Activated CD8-positive, alpha-beta memory T cell treated with anti-CD3 and anti-CD28 coated beads, Interleukin-2, amount 10 ng/mL, durations not matched to agents 7 days and 5 days (primary cell): Measurements from ENCODE around the gene CFAP46. TPM values are rescaled to one million over a fixed set of nuclear protein-coding genes. Genes with fewer than 3 reads are reported as not detected.
"Not testable (repeated sequence)": the region's sequence is repeated elsewhere in the genome, so short reads cannot be mapped to it uniquely, and the experiment has no call there.

Source experiments
- ATAC-seq: fragments of 150-1000 bp; cut with Tn5 transposase; one replicate; pipeline ENCODE4 v1.10.0; 2021; ENCODE audit warnings: moderate library complexity
- CTCF ChIA-PET: fragments of 350-600 bp; sonication (Branson Sonifier 250); formaldehyde crosslinking; loops from one replicate; lab custom pipeline; 2021; ENCODE audit warnings: antibody characterized with exemption; lab: Charles Lee
- DNase-seq: peaks from one replicate; pipeline ENCODE4 v3.0.0-alpha.2; 2020
- H3K27ac Mint-ChIP-seq: one replicate; pipeline ENCODE4 v1.8.0; 2021; ENCODE audit warnings: mild to moderate bottlenecking, mixed read lengths
- H3K27me3 Mint-ChIP-seq: one replicate; pipeline ENCODE4 v1.8.0; 2021; ENCODE audit warnings: mixed read lengths
- H3K36me3 Mint-ChIP-seq: one replicate; pipeline ENCODE4 v1.8.0; 2021; ENCODE audit warnings: mild to moderate bottlenecking, mixed read lengths
- H3K4me1 Mint-ChIP-seq: one replicate; pipeline ENCODE4 v1.8.0; 2021; ENCODE audit warnings: mixed read lengths
- H3K4me3 Mint-ChIP-seq: one replicate; pipeline ENCODE4 v1.8.0; 2021; ENCODE audit warnings: mild to moderate bottlenecking, moderate library complexity, mixed read lengths
- H3K9me3 Mint-ChIP-seq: one replicate; pipeline ENCODE4 v1.8.0; 2022; ENCODE audit warnings: low read depth, mixed read lengths
- total RNA-seq, 2 experiments: library from RNA; stranded (reverse); gene quantifications; one replicate each; pipeline ENCODE4 v1.2.3, GENCODE V29; 2021

CFAP46 gene
- total RNA-seq, 2 experiments from 2014 or later: not detected

DNA sequence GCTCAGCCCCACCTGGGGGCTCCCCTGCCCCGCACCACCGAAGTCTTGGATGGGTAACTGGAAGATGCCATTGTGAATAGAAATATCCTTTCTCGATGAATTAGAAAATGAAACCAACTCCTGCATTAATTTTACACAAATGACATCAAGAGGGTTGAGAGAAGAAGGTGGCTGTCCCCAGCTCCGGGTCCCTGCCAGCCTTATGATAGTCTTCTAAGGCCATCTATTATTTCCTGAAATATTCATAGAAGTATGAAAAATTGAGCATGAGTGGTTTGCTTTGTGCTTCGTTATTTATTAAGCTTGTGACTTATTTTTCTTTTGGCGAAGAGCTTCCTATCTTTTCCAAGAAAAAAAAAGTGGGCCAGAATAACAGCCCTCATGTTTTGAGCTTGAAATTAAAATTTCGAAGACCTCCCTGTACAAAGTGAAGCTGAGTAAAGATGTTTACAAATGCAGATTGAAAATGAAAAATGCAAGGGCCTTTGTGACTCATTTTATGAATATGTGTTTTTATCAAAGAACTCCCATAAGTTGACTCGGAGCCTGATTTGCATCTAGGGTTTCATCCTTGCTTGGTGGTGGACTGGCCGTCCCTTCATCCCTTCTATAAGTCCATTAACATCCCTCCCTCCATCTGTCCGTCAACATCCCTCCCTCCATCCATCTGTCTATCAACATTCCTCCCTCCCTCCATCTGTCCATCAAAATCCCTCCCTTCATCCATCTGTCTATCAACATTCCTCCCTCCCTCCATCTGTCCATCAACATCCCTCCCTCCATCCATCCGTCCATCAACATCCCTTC is 20.5 kb upstream of the CFAP46 start:
- Mint-ChIP-seq H3K4me3 (peak overlapping the region; percentile 84), H3K27me3 (peaks cover 4% of the 10 kb centered on the region), H3K27ac (peak overlapping the region; percentile 83), H3K9me3 (no peaks in the 10 kb centered on the region), H3K4me1 (peaks cover 14% of the 10 kb centered on the region), H3K36me3 (no peaks in the 10 kb centered on the region)
- peak; percentile 57 for ATAC-seq
- CTCF ChIA-PET: interaction anchor here (1.1 to 1.5 kb wide), 2 partner anchors 25 to 367 kb away, joined by 3 read pairs; no protein-coding TSS in a partner anchor
- DNase-seq: no peak

DNA sequence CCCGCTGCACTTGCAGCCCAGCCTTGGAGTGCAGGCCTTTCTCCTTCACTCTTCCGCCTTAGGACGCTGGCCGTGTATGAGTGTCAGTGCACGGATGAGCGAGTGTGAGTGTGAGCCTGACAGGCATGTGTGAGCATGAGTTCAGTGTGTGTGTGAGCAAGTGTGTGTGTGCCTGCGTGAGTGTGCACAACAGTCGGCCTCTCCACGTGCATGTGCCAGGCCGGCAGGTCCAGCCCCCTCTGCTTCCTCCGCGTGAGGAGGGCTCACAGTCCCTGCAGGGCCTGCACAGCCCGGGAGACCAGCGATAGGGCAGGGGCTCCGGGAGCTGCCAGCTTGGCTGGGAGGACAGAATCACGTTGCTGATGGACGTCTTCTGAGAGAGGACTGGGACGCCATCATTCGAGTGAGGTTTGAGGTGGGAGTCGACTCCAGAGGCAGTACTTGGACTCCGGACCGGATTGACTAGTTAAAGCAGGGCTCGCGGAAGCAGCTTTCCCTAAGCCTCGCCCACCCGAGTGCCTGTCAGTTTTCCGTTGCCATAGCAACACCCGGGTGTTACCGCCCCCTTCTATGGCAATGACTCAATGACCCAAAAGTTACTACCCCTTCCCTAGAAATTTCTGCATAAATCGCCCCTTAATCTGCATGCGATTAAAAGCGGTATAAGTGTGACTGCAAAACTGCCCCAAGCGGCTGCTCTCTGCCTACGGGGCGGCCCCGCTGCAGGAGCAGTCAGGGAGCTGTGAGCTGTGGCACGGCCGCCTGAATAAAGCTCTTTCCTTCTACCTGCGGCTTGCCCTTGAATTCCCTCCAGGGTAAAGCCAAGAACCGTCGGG is 19.6 kb upstream of the CFAP46 start:
- peak; percentile 88 for ATAC-seq
- CTCF ChIA-PET: interaction anchor here (1.1 to 1.5 kb wide), 2 partner anchors 25 to 368 kb away, joined by 3 read pairs; no protein-coding TSS in a partner anchor
- DNase-seq: peak; percentile 90
- Mint-ChIP-seq H3K36me3 (no peaks in the 10 kb centered on the region), H3K27me3 (peaks cover 4% of the 10 kb centered on the region), H3K27ac (peak overlapping the region; percentile 83), H3K4me1 (peaks cover 14% of the 10 kb centered on the region), H3K9me3 (no peaks in the 10 kb centered on the region), H3K4me3 (peak overlapping the region; percentile 84)

DNA sequence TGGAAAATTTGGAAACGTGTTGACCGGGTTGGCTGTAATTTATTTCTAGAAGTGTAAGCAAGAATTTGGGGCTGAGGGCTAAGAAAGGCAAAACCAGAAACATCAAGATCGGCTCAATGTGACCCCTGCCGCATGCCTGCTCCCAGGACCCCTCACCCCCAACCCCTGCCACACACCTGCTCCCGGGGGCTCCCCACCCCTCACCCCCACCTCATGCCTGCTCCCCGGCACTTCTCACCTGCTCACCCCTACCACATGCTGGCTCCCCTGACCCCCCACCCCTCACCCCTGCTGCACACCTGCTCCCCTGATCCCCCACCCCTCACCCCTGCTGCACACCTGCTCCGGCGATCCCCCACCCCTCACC is 19.0 kb upstream of the CFAP46 start:
- ATAC-seq: no peak
- Mint-ChIP-seq H3K27me3 (peaks cover 4% of the 10 kb centered on the region), H3K27ac (no peak overlapping the region), H3K9me3 (no peaks in the 10 kb centered on the region), H3K36me3 (no peaks in the 10 kb centered on the region), H3K4me1 (peaks cover 14% of the 10 kb centered on the region), H3K4me3 (no peak overlapping the region)
- no peak for DNase-seq
- CTCF ChIA-PET: no interaction called here

DNA sequence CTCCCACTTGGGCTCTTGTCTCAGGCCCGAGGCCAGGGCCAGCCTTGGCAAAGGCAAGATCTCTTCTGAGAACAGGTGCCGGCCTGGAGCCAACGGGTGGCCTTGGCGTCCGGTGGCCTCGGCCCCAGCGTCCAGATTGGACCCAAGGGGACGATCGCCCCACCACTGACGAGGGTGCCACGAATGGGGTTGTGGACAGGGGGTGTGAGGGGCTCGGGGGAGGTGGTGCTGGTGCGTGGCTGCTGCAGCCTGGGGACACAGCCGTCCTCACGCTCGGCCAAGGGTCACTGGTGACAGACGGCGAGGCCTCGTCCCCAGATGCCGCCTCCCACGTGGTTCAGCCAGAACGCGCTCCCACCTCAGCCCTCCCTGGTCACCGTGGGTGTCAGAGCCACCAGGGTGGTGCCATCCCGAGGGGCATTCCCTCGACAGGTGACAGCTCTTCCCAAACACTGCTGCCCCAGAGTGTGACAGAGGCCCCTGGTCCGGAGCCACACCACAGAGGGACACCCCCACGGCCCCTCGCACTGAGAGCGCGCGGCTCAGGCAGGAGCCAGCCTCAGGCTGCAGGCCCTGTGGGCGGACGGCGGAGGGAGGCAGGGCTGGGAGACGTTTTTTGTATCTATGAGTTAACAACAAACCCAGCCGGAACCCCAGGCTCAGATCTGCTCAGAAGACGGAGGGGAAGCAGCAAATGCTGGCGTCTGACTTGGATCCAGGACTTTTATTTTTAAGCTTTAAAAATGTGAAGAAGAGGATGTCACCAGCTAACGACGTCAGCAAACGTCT is 18.5 kb upstream of the CFAP46 start:
- DNase-seq (no peak), ATAC-seq (no peak)
- CTCF ChIA-PET: no interaction called here
- Mint-ChIP-seq H3K27ac (no peak overlapping the region), H3K4me3 (no peak overlapping the region), H3K36me3 (no peaks in the 10 kb centered on the region), H3K4me1 (peaks cover 14% of the 10 kb centered on the region), H3K27me3 (peaks cover 4% of the 10 kb centered on the region), H3K9me3 (no peaks in the 10 kb centered on the region)

DNA sequence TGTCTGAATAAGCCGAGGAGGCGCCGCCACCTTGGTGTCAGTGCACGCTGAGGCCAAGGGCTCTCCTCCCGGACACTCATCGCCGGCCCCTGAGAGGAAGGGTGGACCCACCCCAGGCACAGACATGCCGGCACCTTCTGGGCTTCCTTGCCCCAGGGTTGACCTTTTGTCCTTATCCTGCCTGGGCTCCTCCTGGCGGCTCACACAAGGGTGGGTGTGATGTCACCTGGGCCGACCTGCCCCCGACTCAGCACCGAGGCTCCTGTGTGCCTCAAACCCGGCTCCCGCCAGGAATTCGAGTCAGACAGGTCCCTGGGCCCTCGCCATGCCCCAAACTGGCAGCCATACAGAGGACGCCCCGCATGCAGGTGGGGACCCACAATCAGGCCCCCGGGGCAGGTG is 17.7 kb upstream of the CFAP46 start:
- CTCF ChIA-PET: no interaction called here
- H3K4me1 Mint-ChIP-seq: peaks cover 14% of the 10 kb centered on the region
- H3K36me3 Mint-ChIP-seq: no peaks in the 10 kb centered on the region
- no peak for ATAC-seq
- no peak overlapping the region for H3K27ac Mint-ChIP-seq
- no peak for DNase-seq
- peaks cover under 1% of the 10 kb centered on the region for H3K27me3 Mint-ChIP-seq
- H3K4me3 Mint-ChIP-seq: no peak overlapping the region
- no peaks in the 10 kb centered on the region for H3K9me3 Mint-ChIP-seq

DNA sequence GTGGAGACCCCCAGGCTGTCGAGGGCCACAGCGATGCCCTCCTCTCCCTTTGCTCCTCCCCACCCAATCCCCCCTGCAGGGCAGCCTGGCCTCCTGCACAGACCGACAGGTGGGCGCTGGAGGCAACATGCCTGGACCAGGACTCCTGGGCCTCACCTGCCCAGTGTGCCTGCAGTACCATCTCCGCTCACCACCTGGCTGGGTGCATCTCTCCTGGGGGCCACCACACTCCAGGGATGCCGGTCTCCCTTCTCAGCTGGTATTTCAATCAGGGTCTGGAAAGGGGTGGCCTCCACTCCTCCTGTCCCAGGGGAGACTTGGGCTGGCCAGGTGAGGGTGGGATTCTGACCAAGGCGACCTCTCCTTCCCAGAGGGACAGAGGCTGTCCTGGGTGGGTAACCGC is 17.2 kb upstream of the CFAP46 start:
- ATAC-seq (no peak), DNase-seq (no peak)
- Mint-ChIP-seq H3K9me3 (no peaks in the 10 kb centered on the region), H3K27me3 (peaks cover 5% of the 10 kb centered on the region), H3K36me3 (no peaks in the 10 kb centered on the region), H3K27ac (no peak overlapping the region), H3K4me1 (peaks cover 14% of the 10 kb centered on the region), H3K4me3 (no peak overlapping the region)
- CTCF ChIA-PET: no interaction called here

DNA sequence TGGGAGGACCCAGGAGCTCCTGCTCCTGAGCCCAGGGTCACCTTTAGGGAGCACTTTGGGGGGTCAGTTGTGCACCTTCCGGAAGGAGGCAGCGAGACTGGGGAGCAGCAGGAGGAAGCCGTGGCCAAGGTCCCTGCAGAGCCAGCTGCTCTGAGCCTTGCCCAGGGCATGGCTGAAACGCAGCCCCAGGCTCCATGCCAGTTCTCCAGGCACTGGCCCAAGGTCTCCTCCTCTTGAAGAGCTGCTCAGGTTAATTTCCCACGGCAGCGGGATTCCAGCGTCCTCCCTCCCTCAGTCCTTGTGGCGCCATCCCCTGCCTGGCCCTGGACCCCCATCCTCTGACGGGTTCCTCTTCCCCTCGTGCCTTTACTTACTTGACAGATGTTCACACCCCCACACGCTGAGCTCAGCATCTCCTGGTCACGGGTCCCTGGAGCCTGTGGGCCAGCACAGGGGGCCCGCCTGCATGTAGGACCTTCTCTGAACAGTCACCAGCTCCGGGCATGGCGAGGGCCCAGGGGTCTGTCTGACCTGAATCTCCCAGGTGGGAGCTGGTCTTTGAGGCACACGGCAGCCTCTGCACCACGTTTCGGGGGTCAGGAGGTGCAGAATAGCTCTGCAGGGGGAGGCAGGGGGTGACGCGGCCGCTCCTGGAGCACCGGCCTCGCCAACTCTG is 16.7 kb upstream of the CFAP46 start:
- ATAC-seq (no peak), DNase-seq (no peak)
- no peaks in the 10 kb centered on the region for H3K9me3 Mint-ChIP-seq
- H3K27me3 Mint-ChIP-seq: peaks cover 11% of the 10 kb centered on the region
- no peaks in the 10 kb centered on the region for H3K36me3 Mint-ChIP-seq
- no peak overlapping the region for H3K27ac Mint-ChIP-seq
- no peak overlapping the region for H3K4me3 Mint-ChIP-seq
- CTCF ChIA-PET: no interaction called here
- H3K4me1 Mint-ChIP-seq: peaks cover 14% of the 10 kb centered on the region

DNA sequence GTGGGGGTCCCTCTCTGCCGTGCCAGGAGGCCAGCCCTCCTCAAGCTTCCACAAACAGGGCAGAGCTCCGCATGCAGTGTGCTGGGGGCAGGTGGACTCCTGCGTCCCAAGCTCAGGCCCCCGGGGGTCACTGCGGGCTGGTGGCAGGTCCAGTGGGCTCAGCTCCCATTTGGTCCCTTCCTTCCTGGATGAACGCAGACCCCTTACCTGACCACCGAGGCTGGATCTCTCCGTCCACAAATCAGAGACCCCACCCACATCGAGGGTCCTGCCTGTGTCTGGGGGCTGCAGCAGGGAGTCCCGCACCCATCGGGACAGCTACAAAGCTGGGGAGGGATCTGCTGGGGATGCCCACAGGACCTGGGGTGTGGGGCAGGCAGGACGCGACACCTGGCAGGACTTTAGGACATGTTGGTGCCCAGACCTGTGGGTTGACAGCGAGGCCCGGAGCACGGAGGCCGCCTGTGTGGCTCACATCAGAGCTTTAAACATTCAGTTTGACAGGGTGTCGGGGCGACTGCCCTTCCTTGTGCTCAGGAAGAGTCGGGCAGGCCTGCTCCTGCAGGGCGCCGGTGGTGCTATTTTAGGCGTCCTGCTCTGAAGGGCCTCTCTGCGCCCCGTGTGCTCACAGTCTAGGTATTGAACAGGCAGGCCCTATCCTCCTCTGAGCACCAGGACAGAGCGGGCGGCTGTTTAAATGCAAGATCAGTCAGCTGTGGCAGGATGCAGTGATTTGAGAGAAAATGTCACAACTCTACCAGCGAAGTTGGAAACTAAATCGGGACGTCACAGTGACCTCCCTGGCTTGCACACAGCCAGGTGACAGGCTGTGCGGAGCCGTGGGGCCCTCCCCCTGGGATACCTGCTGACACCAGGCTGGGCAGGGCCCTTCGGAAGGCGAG is 15.9 kb upstream of the CFAP46 start:
- peaks cover 12% of the 10 kb centered on the region for H3K4me1 Mint-ChIP-seq
- CTCF ChIA-PET: no interaction called here
- ATAC-seq: no peak
- no peak for DNase-seq
- peaks cover 15% of the 10 kb centered on the region for H3K27me3 Mint-ChIP-seq
- H3K9me3 Mint-ChIP-seq: no peaks in the 10 kb centered on the region
- no peak overlapping the region for H3K4me3 Mint-ChIP-seq
- H3K27ac Mint-ChIP-seq: no peak overlapping the region
- no peaks in the 10 kb centered on the region for H3K36me3 Mint-ChIP-seq

DNA sequence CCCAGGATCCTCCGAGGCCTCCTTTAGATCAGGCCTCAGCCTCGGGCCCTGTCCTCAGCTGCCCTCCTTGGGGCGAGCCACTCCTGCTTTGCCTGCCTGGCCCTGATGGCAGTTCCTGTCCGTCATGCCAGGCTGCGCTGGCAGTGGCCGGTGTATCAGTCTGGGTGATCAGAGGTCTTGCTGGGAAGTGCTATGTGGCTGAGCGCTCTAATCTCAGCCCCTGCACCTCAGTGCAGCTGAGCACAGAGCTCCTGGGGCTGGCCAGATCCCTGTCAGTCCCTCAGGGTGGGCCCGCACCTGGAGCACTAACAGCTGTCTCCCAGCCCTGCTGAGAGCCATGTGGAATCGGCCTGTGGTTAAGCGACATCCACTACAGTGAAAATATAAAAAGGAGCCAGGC is 14.8 kb upstream of the CFAP46 start:
- Mint-ChIP-seq H3K27me3 (peaks cover 23% of the 10 kb centered on the region), H3K27ac (no peak overlapping the region), H3K9me3 (no peaks in the 10 kb centered on the region), H3K4me1 (peaks cover 4% of the 10 kb centered on the region), H3K4me3 (no peak overlapping the region), H3K36me3 (no peaks in the 10 kb centered on the region)
- DNase-seq: no peak
- no peak for ATAC-seq
- CTCF ChIA-PET: no interaction called here

DNA sequence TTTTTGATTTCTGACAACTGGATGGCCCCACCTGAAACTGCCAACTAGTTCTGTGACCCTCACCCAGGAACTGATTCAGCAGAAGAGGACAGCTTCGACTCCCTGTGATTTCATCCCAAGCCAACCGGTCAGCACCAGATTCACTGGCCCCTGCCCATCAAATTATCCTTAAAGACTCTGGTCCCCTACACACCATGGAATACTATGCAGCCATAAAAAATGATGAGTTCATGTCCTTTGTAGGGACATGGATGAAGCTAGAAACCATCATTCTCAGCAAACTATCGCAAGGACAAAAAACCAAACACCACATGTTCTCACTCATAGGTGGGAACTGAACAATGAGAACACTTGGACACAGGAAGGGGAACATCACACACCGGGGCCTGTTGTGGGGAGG is 13.9 kb upstream of the CFAP46 start:
- H3K36me3 Mint-ChIP-seq, ATAC-seq, DNase-seq, CTCF ChIA-PET, H3K4me3 Mint-ChIP-seq, H3K27ac Mint-ChIP-seq, H3K4me1 Mint-ChIP-seq, H3K9me3 Mint-ChIP-seq: not testable (repeated sequence)
- peaks cover 32% of the 10 kb centered on the region for H3K27me3 Mint-ChIP-seq

DNA sequence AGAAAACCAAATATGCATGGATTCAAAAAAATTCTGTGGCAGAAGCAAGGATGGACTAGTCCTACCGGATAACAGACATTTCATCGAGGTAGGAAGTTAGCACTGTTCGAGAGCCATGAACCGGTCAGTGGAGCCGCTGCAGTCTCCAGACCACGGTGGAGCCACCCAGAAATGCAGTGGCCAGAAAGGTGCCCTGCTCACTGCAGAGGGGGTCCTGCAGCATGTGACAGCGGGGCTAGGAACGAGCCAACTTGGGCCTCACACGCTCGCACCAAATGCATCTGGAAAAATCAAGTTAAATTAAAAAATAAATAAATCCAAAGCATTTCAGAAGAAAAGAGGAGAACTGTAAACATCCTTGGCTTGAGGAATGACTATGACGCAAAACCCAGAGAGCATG is 13.1 kb upstream of the CFAP46 start:
- Mint-ChIP-seq H3K4me3 (no peak overlapping the region), H3K27ac (no peak overlapping the region), H3K4me1 (peaks cover 4% of the 10 kb centered on the region), H3K36me3 (no peaks in the 10 kb centered on the region), H3K27me3 (peaks cover 37% of the 10 kb centered on the region), H3K9me3 (no peaks in the 10 kb centered on the region)
- ATAC-seq (no peak), DNase-seq (no peak)
- CTCF ChIA-PET: no interaction called here

DNA sequence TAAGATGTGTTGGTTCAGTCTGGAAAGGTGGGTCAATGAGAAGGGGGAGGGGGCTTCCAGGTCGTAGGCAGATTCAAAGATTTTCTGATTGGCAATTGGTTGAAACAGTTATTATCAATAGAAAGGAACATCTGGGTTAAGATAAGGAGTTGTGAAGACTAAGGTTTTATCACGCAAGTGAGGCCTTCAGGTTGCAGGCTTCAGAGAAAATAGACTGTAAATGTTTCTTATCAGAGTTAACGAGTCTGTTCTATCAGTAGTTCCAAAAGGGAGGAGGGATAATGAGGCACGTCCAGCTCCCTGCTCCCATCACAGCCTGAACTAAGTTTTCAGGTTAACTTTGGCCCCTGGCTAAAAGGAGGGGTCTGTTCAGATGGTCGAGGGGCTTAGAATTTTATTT is 11.1 kb upstream of the CFAP46 start:
- DNase-seq: no peak
- Mint-ChIP-seq H3K9me3 (no peaks in the 10 kb centered on the region), H3K4me3 (no peak overlapping the region), H3K27me3 (peaks cover 48% of the 10 kb centered on the region), H3K27ac (no peak overlapping the region), H3K36me3 (no peaks in the 10 kb centered on the region), H3K4me1 (peaks cover 4% of the 10 kb centered on the region)
- CTCF ChIA-PET: no interaction called here
- ATAC-seq: no peak
